HG02610 (cell line): ENCODE results near the gene CORO2A.

Source experiments
- ATAC-seq: cut with Tn5 transposase; IDR thresholded peaks from one replicate; pipeline ENCODE4 v1.9.1; 2021; ENCODE audit warnings: mild to moderate bottlenecking, moderate library complexity; ENCODE audit not compliant: unreplicated experiment

Gene CORO2A

DNA sequence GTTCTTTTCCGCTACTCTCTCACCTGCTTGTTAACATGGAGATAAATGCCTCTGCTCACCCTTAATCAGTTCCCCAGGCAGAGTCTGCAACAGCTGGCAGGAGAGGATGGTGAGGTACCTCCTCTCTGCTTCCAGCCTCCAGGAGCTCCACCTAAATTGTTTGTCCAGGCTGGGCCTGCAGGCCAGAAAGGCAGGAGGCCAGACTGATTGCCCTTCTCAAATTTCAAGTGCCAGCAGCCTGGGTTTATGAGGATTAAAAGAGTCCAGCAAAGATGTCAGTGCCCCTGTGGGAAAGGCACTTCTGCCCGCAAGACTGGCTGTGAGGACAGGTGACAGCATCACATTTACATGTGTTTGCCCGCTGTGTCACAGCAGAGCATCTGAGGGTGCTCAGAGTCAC is 19.8 kb downstream of the CORO2A start:
- no peak for ATAC-seq

DNA sequence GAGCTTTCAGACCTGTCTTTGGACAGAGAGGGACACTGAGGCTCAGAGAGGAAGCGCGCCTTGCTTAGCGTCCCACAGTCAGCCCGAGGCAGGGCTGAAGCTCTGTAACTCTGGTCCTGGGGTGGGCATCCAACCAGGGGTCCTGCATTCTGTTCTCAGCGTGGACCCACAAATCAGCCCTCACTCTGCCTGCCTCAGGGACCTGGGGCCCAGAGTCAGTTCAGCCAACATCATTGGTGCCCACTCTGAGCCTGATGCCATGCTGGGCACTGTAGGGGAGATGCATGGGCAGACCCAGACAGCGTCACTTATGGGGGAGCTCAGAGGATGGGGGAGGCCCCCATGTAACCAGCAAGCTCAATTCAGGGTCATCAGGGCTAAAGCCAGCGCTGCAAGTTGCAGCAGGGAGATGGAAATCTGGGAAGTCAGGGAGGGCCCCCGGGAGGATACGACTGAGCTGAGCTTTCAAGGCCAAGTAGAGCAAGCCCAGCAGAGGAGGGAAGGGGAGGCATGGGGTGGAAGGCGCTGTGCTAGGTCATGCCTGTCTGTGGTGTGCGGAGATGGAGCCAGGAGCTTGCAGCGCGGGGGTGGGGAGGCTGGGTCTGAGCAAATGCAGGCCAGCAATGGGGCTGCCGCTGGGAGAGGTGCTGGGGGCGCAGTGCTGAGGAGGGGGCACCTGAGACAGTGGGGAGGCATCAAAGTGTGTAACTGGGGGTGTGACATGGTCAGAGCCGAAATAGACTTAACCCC is 21.1 kb downstream of the CORO2A start:
- no peak for ATAC-seq

DNA sequence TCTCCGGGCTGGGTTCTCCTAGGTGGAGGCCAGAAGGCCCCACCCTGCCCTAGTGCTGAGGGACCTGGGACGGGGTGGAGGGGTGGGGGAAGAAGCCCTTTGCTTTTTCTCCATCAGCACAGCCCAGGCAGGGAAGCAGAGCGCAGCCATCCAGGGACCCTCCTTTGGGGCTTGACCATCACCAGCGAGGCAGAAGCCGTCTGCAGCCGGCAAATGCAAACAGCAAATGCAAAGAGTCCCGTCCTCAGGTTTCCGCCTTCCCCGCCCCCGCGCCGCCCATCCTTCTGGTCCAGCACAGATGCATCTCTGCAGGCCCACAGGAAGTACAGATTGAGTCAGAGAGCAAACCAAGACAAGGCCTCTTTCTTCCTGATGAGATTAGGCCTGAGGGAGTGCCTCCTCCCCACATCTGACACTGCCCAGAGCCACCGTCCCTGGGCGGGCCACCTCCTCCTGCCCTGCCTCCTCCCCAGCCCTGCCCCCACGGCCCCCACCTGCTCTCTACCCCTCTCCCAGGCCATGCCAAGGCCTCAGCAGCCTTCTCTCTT is 23.4 kb downstream of the CORO2A start:
- ATAC-seq, result peak; percentile 84

DNA sequence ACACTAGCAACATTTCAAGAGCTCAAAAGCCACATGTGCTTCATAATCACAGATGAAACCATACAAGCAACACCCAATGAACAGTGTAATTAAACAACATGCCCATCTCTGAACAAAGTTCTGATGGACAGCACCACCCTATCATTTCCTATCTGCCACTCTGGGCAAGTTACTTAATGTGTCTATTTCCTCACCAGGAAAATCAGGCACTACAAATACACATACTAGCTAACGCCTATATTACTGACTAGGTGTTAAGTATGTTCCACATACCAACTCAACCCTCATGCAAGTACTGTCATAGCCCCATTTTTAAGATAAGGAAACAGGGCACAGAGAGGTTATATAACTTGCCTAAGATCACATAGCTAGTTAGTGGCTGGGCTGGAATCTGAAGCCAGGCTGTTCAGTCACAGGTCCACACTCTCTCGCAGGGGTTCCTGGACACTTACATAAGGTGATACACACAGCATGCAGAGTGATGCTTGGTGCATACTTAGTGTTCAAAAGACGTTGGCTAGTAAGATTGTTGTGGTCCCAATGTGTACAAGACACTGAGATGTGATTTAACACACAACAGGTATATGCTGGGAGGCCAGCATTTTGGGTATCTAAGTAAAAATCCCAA is 24.2 kb downstream of the CORO2A start:
- ATAC-seq, result no peak

DNA sequence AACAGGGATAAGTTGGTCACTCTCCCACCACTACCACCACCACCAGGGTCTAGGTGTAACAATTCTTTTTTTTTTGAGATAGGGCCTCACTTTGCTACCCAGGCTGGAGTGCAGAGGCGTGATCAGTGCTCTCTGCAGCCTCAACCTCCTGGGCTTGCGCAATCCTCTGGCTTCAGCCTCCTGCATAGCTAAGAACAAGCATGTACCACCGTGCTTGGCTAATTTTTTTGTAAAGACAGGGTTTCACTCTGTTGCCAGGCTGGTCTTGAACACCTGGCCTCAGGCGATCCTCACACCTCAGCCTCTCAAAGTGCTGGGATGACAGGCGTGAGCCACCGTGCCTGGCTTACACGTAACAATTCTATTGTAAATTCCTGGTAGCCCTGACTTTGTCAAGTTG is 27.5 kb downstream of the CORO2A start:
- ATAC-seq, result no peak

DNA sequence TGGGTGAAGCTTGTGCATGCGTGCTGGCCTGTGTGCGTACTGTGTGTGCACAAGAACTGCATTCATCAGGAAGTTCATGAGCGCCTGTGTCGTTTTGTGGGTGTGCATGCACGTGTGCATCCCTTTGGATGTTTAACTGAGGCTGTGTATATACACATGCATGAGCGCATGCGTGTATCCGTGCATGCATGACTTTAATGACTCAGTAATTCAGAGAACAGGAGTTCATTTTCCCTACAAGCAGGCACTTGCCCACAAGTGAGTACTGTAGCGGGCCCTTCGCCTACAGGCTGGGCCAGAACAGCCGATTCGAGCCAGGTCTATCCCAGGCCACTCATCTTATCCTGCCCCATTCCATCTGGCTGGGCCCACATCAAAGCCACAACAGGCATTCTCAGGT is 29.8 kb downstream of the CORO2A start:
- ATAC-seq, result no peak

DNA sequence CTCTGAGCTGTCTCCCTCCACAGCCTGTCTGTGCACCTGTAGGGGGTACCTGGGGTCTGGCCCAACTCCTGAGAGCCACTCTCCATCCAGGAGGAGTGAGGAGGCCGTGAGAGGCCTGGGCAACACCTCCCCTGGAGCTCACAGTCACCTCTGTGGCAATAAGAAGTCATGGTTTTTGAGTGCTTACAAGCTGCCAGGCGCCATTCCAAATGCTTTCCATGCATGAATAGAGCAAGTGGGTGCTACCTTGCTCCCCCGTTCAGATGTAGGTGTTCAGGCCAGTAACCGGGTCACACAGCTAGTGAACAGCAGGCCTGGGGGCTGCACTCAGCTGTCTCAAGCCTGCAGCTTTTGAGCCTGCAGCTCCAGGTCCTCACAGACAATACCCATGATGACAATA is 30.6 kb downstream of the CORO2A start:
- ATAC-seq, result no peak

DNA sequence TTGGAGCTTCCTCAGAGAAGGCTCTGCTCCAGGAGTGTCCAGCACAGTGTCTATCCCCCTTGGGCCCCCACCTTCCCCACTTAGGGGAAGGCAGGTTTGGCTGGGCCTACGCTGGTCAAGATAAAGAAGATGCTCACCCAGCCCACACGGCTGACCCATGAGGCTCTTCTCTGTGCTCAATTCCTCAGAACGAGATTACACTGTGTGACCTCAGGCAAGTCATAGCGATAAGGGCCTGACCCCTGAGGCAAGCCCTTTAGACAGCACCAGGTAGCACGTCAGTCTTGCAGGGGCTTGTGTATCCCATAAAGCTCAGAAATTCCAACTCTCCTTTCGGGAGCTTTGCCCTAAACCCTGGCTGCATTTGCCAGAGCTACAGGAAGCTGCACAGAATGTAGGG is 32.6 kb downstream of the CORO2A start:
- no peak for ATAC-seq

DNA sequence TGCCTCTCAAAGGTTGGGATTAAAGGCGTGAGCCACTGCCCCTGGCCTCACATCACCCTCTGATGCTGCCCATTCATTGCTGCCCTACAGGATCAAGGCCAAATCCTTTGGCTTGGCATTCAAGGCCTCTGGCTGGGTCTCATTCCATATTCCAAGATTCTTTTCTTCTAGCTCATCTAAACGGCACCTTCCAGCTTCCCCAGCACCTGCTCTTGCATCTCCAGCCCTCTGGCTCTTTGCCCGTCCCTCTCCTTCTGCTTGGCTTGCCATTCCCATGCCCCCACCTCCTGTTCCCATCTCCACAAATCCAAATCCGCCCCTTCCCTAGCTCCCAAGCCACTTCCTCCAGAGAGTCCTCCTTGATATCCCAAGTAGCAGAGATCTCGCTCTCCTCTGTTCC is 33.1 kb downstream of the CORO2A start:
- no peak for ATAC-seq

DNA sequence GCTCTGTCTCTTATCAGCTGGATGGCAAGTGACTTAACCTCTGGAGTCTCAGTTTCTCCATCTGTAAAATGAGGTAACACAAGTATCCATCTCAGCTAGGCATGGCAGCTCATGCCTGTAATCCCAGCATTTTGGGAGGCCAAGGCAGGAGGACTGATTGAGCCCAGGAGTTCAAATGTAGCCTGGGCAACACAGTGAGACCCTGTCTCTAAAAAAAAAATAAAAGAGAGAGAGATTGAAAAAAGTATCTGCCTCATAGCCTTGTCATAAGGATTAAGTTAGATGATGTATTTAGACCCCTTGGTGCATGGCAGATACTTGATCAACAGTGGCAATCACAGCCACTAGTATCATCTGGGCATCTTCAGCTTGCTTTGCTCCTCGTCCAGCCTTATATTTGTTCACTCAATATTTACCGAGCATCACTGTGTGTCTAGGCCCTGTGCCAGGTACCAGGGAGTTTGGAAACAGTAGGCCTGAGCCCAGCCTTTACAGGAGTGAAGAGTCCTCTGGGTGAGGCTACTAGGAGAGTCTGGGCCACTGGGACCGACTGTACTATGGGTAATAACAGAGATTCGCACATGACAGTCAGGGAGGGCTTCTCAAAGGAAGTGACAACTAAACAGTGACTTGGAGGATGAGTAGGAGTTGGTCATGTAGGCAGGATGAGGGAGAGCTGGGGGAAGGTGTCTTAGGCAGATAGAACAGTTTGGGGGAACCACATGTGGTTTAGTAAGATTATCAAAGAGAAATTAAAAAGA is 34.2 kb downstream of the CORO2A start:
- ATAC-seq, result no peak

DNA sequence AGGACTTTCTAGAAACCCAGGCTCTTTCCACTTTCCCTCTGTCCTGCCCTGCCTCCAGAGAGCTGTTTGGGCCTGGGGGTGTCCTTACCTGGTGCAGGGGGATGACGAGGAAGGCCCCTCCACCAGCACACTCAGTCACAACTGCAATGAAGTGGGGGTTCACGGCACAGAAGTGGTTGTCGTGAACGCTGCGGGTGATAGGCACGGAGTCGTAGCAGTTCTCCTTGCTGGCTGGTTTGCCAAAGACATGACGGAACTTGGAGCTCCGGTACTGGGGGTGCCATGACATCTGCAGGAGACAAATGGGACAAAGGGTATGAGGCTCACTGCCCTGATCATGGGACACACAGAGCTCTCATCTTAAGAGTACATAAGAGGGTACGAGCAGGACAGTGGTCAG is 35.1 kb downstream of the CORO2A start:
- no peak for ATAC-seq

DNA sequence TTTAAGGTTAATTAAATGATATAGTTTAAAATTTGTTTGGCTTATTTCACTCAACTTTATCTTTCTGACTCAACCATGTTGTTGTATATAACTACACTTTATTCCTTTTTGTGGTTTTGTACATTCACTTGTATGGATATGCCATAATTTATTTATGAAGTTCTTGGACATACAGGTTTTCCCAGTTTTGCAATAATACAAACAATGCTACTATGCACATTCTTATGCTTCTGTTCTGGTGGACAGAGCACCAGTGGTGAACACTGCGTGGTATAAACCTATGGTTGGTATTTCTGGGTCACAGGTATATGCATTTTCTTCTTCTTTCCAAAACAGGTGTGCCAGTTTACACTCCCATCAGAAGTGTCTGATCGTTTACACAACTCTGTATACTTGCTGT is 37.8 kb downstream of the CORO2A start:
- no peak for ATAC-seq

DNA sequence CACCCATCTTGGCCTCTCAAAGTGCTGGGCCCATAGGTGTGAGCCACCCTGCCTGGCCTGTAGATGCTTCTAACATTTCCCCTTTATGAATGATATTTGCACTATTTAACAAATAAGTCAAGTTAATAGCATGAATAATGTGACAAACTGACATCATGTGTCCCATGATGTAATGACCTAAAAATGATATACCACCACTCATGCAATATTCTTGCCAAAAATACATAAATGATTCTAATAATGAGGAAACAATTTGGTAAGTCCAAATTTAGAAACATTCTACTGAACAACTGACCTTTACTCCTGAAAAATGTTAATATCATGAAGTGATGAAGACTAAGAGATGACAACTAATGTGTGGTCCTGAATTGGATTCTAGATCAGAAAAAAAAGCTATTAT is 39.9 kb downstream of the CORO2A start:
- ATAC-seq, result no peak

DNA sequence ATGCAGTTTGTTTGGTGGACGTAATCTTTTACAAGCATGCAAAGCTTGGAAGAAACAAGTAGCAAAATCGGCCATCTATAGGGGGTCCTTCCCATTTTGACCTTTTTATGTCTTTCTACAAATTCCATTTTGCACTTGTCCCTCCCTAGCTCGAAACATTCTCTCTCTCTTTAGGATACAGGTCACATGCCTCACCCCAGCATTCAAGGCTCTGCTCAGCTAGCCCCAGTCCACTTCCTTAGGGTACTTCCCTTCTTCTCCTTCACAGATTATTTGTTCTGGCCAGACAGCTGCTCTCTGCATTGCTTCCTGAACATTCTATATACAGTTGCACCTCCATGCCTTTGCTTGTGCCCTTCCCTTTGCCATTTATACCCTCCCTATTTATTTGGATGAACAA is 41.7 kb downstream of the CORO2A start:
- no peak for ATAC-seq

DNA sequence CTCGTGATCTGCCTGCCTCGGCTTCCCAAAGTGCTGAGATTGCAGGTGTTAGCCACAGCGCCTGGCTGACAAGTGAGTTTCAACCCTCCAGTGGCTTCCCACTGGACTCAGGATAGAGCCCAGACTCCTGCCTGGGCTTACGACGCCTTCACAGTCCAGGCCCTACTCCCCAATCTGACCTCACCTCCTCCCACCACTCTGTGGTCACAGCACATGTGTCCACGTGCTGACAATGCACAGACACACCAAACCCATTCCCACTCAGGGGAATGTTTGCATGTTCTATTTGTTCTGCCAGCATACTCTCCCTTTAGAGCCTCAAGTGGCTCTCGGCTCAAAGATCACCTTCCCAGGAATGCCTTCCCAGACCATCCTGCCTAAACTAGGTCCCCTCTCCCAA is 42.3 kb downstream of the CORO2A start:
- ATAC-seq, result no peak

DNA sequence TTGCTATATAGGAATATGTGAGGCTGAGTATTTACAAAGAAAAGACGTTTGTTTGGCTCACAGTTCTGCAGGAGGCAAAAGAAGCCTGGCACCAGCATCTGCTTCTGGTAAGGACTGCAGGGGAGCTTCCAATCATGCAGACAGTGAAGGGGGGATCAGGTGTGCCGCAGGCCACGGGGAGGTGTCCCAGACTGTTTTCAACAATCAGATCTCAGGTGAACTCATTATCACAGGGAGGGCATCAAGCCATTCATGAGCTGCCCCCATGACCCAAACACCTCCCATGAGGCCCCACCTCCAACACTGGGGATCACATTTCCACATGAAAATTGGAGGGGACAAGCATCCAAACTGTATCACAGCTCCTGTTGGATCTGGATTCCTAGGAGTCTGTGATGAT is 43.0 kb downstream of the CORO2A start:
- ATAC-seq, result no peak

DNA sequence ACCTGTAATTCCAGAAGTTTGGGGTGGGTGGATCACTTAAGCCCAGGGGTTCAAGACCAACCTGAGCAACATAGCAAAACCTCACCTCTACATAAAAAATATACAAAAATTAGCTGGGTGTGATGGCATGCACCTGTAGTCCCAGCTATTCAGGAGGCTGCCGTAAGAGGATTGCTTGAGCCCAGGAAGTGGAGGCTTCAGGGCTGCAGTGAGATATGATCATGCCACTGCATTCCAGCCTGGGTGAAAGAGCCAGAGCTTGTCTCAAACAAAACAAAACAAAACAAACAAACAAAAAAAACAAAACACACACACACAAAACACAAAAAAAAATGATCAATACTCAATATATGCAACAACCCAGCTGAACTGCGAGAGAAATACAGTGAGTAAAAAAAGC is 44.0 kb downstream of the CORO2A start:
- ATAC-seq, result no peak

DNA sequence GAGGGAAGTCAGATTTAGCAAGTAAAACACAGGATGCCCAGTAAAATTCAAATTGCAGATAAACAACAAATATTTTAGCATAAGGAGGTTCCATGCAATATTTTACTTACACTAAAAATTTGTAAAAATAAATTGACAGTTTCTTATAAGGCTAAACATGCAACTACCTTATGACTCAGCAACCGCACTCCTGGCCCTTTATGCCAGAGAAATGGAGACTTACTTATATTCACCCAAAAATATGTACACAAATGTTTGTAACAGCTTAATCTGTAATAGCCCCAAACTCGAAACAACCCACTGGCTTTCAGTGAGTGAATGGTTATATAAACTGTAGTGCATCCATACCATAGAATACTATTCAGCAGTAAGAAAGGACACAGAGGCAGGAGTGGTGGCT is 44.9 kb downstream of the CORO2A start:
- no peak for ATAC-seq

DNA sequence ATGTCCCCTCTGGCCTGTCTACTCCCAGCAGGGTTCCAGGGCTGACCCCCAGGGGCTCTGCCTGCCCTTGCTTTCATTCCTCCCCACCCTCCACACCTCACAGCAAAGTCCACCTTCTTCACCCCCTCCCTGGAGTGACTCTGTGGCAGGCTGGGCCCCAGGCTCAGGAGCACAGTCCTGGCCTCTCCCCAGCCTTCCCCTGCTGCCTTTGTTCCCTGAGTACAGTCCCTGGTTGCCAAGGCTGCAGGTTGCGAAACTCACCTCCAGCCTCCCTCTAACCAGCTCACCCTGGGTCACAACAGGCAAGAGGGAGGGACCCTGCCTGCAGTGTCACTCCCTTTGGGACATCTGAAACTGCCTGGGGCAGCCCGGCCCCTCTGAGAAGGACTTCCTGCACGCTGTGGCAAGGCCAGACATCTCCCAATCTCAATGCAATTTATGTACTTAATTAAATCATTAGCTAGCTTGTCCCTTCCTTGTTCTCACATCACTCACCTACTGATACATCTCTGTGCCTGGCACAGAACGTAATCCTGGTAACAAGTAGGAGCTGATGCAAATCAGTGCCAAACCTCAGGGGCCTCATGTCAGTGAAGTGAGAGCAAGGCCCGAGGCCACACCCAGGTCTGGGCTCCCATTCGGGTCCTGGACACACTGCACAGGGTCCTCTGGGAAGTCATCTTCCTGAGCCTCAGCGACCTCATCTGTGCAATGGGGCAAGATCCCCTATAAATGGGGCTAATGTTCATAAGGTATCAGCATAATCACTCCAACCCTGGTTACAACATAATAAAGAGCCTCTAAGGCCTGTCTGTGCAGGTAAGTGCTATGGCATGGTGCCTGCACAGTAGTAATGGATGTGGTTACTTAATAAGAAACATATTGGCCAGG is 46.1 kb downstream of the CORO2A start:
- ATAC-seq, result no peak

DNA sequence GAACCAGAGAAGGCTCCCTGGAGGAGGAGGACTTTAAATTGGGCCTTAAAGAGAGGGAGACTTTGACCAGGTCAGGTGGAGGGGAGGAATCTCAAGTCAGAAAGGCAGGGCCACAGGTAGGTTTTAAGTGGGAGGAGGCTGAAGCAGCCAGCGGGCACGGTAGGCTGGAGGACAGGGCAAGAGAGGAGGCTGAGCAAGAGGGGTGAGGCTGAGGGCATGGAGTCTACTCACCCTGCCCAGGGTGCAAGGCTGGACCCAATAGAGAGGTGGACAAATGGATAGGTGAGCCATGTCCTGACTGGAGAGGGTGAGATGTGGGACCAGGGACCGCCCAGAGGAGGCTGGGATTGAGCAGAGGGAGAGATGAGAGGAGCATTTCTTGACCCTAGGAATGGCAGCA is 47.8 kb downstream of the CORO2A start:
- ATAC-seq, result no peak

DNA sequence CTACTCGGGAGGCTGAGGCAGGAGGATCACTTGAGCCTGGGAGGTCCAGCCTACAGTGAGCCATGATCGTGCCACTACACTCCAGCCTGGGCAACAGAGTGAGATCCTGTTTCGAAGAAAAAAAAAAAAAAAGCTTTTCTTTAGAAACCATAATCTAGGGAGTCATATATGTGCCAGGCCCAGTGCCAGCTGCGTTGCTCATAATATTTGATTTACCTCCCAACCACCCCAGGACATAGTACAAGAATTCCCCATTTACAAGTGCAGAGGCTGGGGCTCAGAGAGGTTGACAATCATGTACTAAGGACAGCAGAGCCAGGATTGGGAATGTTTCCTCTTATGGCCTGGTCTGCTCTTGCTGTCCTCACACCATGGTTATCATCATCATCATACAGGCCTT is 48.4 kb downstream of the CORO2A start:
- no peak for ATAC-seq
